Brain microvascular endothelial cell (primary cell): ENCODE measurements around the gene ALG2.
A peak's percentile ranks its signal among the peaks of the same experiment; 100 is the strongest.

ENCODE experiments used
- DNase-seq: peaks from one replicate; pipeline ENCODE4 v3.0.0-alpha.2; 2020
- H3K27ac ChIP-seq: fragments of 250-450 bp; sonication (Bioruptor Pico); 2 replicates; pipeline ENCODE4 v1.5.1; 2020; ENCODE audit warnings: mild to moderate bottlenecking, moderate library complexity
- H3K27me3 ChIP-seq: fragments of 250-450 bp; sonication (Bioruptor Pico); replicated peaks from 2 replicates; pipeline ENCODE4 v1.5.1; 2020; ENCODE audit warnings: mild to moderate bottlenecking
- H3K36me3 ChIP-seq: fragments of 250-450 bp; sonication (Bioruptor Pico); replicated peaks from 2 replicates; pipeline ENCODE4 v1.5.1; 2020; ENCODE audit warnings: mild to moderate bottlenecking
- H3K4me3 ChIP-seq: 2 replicates; pipeline ENCODE4 v1.5.1; 2011; ENCODE audit warnings: low read depth, mild to moderate bottlenecking, control low read depth, low read length, moderate library complexity
- CTCF ChIP-seq: IDR thresholded peaks from 2 replicates; pipeline ENCODE4 v1.5.1; 2011; ENCODE audit warnings: low read depth, mild to moderate bottlenecking, moderate library complexity, low read length, control low read depth, inconsistent platforms; ENCODE audit errors: missing control alignments
- in situ Hi-C: cut with HindIII; loops from 2 replicates; pipeline ENCODE4 v1.10.0; 2017; ENCODE audit warnings: low sequenced_read_pairs, low pct_ligation_motif_present

Gene ALG2

GRCh38 chr9:99224445-99224844 lies 2.7 kb upstream of the ALG2 start:
- no peak for DNase-seq
- H3K4me3 ChIP-seq = no peak overlapping the region
- TF ChIP-seq CTCF = no peak
- H3K27me3 ChIP-seq = no peaks in the 10 kb centered on the region
- no peak overlapping the region for H3K27ac ChIP-seq
- H3K36me3 ChIP-seq = peaks cover 38% of the 10 kb centered on the region
- in situ Hi-C loops = no loop called here

GRCh38 chr9:99222416-99223270 lies 901 bp upstream of the ALG2 start:
- peak; percentile 29 for DNase-seq
- H3K36me3 ChIP-seq = peaks cover 32% of the 10 kb centered on the region
- no peaks in the 10 kb centered on the region for H3K27me3 ChIP-seq
- TF ChIP-seq CTCF = peak; percentile 32
- in situ Hi-C loops = no loop called here
- H3K27ac ChIP-seq = peak overlapping the region; percentile 100
- peak overlapping the region; percentile 95 for H3K4me3 ChIP-seq

GRCh38 chr9:99221266-99221620 lies 499 bp downstream of the ALG2 start:
- in situ Hi-C loops = no loop called here
- no peaks in the 10 kb centered on the region for H3K27me3 ChIP-seq
- peak overlapping the region; percentile 100 for H3K27ac ChIP-seq
- H3K36me3 ChIP-seq = peaks cover 27% of the 10 kb centered on the region
- TF ChIP-seq CTCF = no peak
- H3K4me3 ChIP-seq = peak overlapping the region; percentile 95
- no peak for DNase-seq

- no peak overlapping the region for H3K27ac ChIP-seq
- peaks cover 19% of the 10 kb centered on the region for H3K36me3 ChIP-seq
- in situ Hi-C loops = no loop called here
- no peak for DNase-seq
- no peak for TF ChIP-seq CTCF
- no peak overlapping the region for H3K4me3 ChIP-seq
- no peaks in the 10 kb centered on the region for H3K27me3 ChIP-seq
Measured at GRCh38 chr9:99220011-99220410, 1.7 kb downstream of the ALG2 start.

- no peak overlapping the region for H3K4me3 ChIP-seq
- no peaks in the 10 kb centered on the region for H3K27me3 ChIP-seq
- DNase-seq = no peak
- no peak overlapping the region for H3K27ac ChIP-seq
- TF ChIP-seq CTCF = no peak
- in situ Hi-C loops = no loop called here
- peaks cover 11% of the 10 kb centered on the region for H3K36me3 ChIP-seq
Measured at GRCh38 chr9:99216073-99216472, 5.7 kb downstream of the ALG2 start.

GRCh38 chr9:99213197-99213596 lies 8.5 kb downstream of the ALG2 start:
- no peak for TF ChIP-seq CTCF
- in situ Hi-C loops = no loop called here
- no peak overlapping the region for H3K4me3 ChIP-seq
- H3K27ac ChIP-seq = no peak overlapping the region
- H3K36me3 ChIP-seq = peaks cover 6% of the 10 kb centered on the region
- no peak for DNase-seq
- H3K27me3 ChIP-seq = no peaks in the 10 kb centered on the region
